GM21423 (cell line): ENCODE data around the gene CASP2.
"Not testable (repeated sequence)": the region's sequence is repeated elsewhere in the genome, so short reads cannot be mapped to it uniquely, and the experiment has no call there.

Experiments
- ATAC-seq: cut with Tn5 transposase; IDR thresholded peaks from one replicate; pipeline ENCODE4 v1.9.1; 2021; ENCODE audit warnings: mild to moderate bottlenecking, moderate library complexity; ENCODE audit not compliant: unreplicated experiment

The CASP2 gene

GRCh38 chr7:143289888-143290287, 1.7 kb downstream of the CASP2 start:
- not testable (repeated sequence) for ATAC-seq

- no peak for ATAC-seq
Measured at GRCh38 chr7:143290293-143290692, 2.1 kb downstream of the CASP2 start.

GRCh38 chr7:143292876-143293275, 4.7 kb downstream of the CASP2 start:
- no peak for ATAC-seq

GRCh38 chr7:143295870-143296269, 7.7 kb downstream of the CASP2 start:
- no peak for ATAC-seq

GRCh38 chr7:143296686-143297085, 8.5 kb downstream of the CASP2 start:
- no peak for ATAC-seq

- ATAC-seq, result no peak
Measured at GRCh38 chr7:143299346-143299745, 11.2 kb downstream of the CASP2 start.

GRCh38 chr7:143299840-143300239, 11.7 kb downstream of the CASP2 start:
- ATAC-seq, result no peak

GRCh38 chr7:143300959-143301935, 13.1 kb downstream of the CASP2 start:
- ATAC-seq, result no peak

GRCh38 chr7:143303733-143304132, 15.6 kb downstream of the CASP2 start:
- no peak for ATAC-seq

- no peak for ATAC-seq
Measured at GRCh38 chr7:143304938-143305337, 16.8 kb downstream of the CASP2 start.

GRCh38 chr7:143305423-143306070, 17.4 kb downstream of the CASP2 start:
- ATAC-seq, result no peak

- no peak for ATAC-seq
Measured at GRCh38 chr7:143308632-143309031, 20.5 kb downstream of the CASP2 start.

GRCh38 chr7:143314127-143314526, 26.0 kb downstream of the CASP2 start:
- no peak for ATAC-seq

GRCh38 chr7:143315776-143316175, 27.6 kb downstream of the CASP2 start, which contains the start of gene CLCN1:
Gene CLCN1 (plus strand): TSS chr7:143316111. CDS start chr7:143316213, 102 bp downstream.
- ATAC-seq, result no peak

GRCh38 chr7:143316492-143316891, 28.3 kb downstream of the CASP2 start:
- no peak for ATAC-seq

- ATAC-seq, result no peak
Measured at GRCh38 chr7:143318661-143319060, 30.5 kb downstream of the CASP2 start.

- no peak for ATAC-seq
Measured at GRCh38 chr7:143320620-143321019, 32.5 kb downstream of the CASP2 start.

GRCh38 chr7:143321242-143321641, 33.1 kb downstream of the CASP2 start:
- no peak for ATAC-seq

GRCh38 chr7:143321734-143322133, 33.6 kb downstream of the CASP2 start:
- ATAC-seq, result no peak

GRCh38 chr7:143322760-143323633, 34.8 kb downstream of the CASP2 start:
- no peak for ATAC-seq

- ATAC-seq, result no peak
Measured at GRCh38 chr7:143323653-143324052, 35.5 kb downstream of the CASP2 start.
